PFSK-1 (cell line): ENCODE measurements around the gene DAZAP2.

Source experiments
- FOXP2 ChIP-seq: optimal IDR thresholded peaks from 2 replicates; pipeline ENCODE3; 2011; ENCODE audit warnings: borderline replicate concordance, control low read depth, inconsistent platforms; ENCODE audit not compliant: insufficient read depth; ENCODE audit errors: extremely low read length, extremely low read depth
- POLR2AphosphoS5 ChIP-seq: IDR thresholded peaks from 2 replicates; pipeline ENCODE4 v1.6.1; 2012; ENCODE audit warnings: low read depth, mild to moderate bottlenecking, control low read depth, low read length, moderate library complexity
- SIN3A ChIP-seq: IDR thresholded peaks from 2 replicates; pipeline ENCODE4 v1.6.1; 2012; ENCODE audit warnings: mild to moderate bottlenecking, low read length, moderate library complexity, borderline replicate concordance; ENCODE audit not compliant: insufficient read depth
- TAF1 ChIP-seq: IDR thresholded peaks from 2 replicates; pipeline ENCODE4 v1.6.1; 2012; ENCODE audit warnings: low read length, control low read depth, borderline replicate concordance; ENCODE audit not compliant: insufficient read depth
- TF ChIP-seq, protein P1 (sequence below), 2 experiments: IDR thresholded peaks; 2 replicates each; pipeline versions ENCODE4 v1.6.1 to v1.8.0; 2011 to 2012; ENCODE audit warnings: low read depth in 2 of 2, low read length in 2 of 2, control low read depth in 1 of 2, inconsistent platforms in 1 of 2, mild to moderate bottlenecking in 1 of 2, moderate library complexity in 1 of 2; ENCODE audit not compliant: insufficient read depth in 1 of 2

The DAZAP2 gene

DNA sequence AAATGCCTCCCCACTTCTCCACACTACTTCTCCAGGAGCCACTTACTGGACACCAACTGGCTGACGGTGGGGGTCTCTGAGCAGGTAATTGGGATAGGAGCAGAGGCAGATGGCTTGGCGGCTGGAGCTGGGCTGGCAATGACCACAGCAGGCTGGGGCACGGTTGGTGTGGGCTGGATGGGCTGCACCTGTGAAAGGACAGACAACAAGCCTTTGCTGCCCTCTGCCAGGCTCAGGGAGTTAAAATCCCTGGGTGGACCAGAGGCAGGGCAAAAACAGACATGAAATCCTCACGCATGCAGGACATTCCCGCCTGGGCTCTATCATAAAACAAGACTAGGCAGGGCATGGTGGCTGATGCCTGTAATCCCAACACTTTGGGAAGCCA, 46.3 kb upstream of the DAZAP2 start:
- TF ChIP-seq FOXP2 = no peak
- TF ChIP-seq TAF1 = no peak
- TF ChIP-seq, protein P1, sequence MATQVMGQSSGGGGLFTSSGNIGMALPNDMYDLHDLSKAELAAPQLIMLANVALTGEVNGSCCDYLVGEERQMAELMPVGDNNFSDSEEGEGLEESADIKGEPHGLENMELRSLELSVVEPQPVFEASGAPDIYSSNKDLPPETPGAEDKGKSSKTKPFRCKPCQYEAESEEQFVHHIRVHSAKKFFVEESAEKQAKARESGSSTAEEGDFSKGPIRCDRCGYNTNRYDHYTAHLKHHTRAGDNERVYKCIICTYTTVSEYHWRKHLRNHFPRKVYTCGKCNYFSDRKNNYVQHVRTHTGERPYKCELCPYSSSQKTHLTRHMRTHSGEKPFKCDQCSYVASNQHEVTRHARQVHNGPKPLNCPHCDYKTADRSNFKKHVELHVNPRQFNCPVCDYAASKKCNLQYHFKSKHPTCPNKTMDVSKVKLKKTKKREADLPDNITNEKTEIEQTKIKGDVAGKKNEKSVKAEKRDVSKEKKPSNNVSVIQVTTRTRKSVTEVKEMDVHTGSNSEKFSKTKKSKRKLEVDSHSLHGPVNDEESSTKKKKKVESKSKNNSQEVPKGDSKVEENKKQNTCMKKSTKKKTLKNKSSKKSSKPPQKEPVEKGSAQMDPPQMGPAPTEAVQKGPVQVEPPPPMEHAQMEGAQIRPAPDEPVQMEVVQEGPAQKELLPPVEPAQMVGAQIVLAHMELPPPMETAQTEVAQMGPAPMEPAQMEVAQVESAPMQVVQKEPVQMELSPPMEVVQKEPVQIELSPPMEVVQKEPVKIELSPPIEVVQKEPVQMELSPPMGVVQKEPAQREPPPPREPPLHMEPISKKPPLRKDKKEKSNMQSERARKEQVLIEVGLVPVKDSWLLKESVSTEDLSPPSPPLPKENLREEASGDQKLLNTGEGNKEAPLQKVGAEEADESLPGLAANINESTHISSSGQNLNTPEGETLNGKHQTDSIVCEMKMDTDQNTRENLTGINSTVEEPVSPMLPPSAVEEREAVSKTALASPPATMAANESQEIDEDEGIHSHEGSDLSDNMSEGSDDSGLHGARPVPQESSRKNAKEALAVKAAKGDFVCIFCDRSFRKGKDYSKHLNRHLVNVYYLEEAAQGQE (IDR thresholded peaks at IDR 0.05; ENCODE audit: insufficient read depth in 1 of 2, low read depth in 2 of 2, low read length in 2 of 2) = no peak
- TF ChIP-seq POLR2AphosphoS5 = no peak
- TF ChIP-seq SIN3A = no peak

DNA sequence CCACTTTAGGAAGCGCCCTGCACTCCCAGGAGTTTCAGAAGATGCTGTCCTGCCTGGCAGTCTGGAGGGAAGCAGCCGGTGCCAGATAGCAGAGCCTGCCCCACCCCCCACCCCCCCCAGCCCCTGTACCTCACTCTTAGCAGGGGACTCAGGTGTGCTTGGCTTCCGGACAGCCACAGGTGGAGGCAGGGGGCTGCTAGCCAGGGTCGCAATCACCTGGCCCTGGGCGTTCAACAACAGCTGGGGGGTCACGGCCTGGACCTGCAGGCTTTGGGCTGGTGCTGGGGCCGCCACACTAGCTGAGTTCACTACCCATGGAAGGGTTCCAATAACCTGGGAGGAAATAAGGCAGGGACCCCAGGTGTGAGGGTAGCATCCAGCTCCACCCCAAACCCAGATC, 42.8 kb upstream of the DAZAP2 start:
- TF ChIP-seq FOXP2 (no peak), SIN3A (no peak), POLR2AphosphoS5 (no peak), TAF1 (no peak)
- TF ChIP-seq, protein P1 (IDR thresholded peaks at IDR 0.05; ENCODE audit: insufficient read depth in 1 of 2, low read depth in 2 of 2, low read length in 2 of 2) = no peak

DNA sequence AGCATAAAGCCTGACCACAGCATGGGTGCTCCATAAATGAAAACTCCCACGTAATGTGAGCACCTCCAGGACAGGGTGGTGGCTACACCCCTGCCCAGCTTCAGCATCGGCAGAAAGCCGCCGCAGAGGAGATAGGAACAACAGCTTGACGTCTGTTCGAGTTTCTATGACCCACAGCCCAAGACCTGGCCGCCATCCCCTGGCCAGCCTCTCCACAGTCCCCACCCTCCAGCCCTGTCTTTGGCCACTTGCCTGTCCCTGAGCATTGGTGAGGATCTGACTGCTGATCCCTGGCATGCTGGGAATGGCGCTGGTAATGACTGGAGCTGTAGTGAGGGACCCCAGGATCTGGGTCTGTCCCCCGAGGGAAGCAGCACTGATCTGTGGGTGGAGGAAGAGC, 42.1 kb upstream of the DAZAP2 start:
- TF ChIP-seq TAF1 (no peak), SIN3A (no peak), FOXP2 (no peak), POLR2AphosphoS5 (no peak)
- TF ChIP-seq, protein P1 (IDR thresholded peaks at IDR 0.05; ENCODE audit: insufficient read depth in 1 of 2, low read depth in 2 of 2, low read length in 2 of 2) = no peak

DNA sequence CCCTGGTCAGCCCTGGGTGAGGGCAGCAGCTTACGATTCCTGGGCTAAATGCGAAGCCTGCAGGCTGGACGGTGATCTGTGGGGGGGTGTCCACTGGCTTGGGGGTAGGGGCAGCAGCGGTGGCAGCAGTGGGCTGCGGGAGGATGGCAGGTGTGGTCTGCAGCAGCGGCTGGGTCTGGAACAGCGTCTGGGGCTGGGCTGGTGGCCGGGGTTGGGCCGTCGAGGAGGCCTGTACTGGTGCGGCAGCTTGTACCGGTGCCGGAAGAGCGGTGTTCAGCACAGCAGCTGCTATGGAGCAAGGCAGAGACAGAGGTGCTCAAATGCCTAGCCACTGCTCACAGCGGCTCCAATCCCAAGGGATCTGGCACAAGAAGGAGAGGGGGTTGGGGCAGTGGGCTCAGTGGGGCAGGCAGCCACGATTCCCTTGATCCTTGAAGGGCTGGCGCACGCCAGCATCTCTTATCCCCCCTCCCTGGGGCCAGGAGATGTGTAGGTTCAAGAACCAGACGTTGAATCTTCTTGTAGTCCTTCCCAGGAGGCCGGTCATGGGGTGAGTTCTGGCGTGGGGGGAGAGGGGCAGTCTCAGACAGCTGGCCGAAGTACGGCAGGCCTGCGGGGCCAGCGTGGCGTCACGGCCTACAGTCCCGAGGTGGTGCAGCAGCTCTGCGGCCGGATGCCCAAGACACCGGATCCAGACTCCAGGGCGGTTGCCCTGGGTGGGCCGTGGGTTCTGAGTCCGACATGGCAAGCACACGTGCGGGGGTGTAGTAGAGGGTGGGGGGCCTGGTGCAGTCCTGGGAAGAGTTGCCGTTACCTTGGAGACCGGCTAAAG, 40.7 kb upstream of the DAZAP2 start:
- TF ChIP-seq, protein P1 (IDR thresholded peaks at IDR 0.05; ENCODE audit: insufficient read depth in 1 of 2, low read depth in 2 of 2, low read length in 2 of 2) = no peak
- TF ChIP-seq FOXP2 (no peak), POLR2AphosphoS5 (no peak), SIN3A (no peak), TAF1 (no peak)
